ENCODE results near the gene USP32.

- TF ChIP-seq, protein P1, sequence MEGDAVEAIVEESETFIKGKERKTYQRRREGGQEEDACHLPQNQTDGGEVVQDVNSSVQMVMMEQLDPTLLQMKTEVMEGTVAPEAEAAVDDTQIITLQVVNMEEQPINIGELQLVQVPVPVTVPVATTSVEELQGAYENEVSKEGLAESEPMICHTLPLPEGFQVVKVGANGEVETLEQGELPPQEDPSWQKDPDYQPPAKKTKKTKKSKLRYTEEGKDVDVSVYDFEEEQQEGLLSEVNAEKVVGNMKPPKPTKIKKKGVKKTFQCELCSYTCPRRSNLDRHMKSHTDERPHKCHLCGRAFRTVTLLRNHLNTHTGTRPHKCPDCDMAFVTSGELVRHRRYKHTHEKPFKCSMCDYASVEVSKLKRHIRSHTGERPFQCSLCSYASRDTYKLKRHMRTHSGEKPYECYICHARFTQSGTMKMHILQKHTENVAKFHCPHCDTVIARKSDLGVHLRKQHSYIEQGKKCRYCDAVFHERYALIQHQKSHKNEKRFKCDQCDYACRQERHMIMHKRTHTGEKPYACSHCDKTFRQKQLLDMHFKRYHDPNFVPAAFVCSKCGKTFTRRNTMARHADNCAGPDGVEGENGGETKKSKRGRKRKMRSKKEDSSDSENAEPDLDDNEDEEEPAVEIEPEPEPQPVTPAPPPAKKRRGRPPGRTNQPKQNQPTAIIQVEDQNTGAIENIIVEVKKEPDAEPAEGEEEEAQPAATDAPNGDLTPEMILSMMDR (IDR thresholded peaks at IDR 0.05): no peak
- TF ChIP-seq NR2C2 (CRISPR knock-in tag; IDR thresholded peaks at IDR 0.05) (no peak), AFF4 (CRISPR knock-in tag; IDR thresholded peaks at IDR 0.05; ENCODE audit: borderline replicate concordance) (no peak)
- TF ChIP-seq, protein P2, sequence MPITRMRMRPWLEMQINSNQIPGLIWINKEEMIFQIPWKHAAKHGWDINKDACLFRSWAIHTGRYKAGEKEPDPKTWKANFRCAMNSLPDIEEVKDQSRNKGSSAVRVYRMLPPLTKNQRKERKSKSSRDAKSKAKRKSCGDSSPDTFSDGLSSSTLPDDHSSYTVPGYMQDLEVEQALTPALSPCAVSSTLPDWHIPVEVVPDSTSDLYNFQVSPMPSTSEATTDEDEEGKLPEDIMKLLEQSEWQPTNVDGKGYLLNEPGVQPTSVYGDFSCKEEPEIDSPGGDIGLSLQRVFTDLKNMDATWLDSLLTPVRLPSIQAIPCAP (CRISPR knock-in tag; IDR thresholded peaks at IDR 0.05): no peak
These were observed 65.2 kb downstream of the USP32 start for GRCh38 chr17:60326702-60327101.

Measured in WTC11 (cell line).